Spinal cord (tissue), 10 donors: ENCODE measurements around the gene B3GNT7. TPM values are rescaled to one million over a fixed set of nuclear protein-coding genes. Genes with fewer than 3 reads are reported as not detected.
A peak's percentile ranks its signal among the peaks of the same experiment; 100 is the strongest.
"Not testable (repeated sequence)": the region's sequence is repeated elsewhere in the genome, so short reads cannot be mapped to it uniquely, and the experiment has no call there.

Source experiments
- DNase-seq, 6 donors: peaks; one replicate each; pipeline versions ENCODE4 v3.0.0 to v3.0.0-alpha.2; 2013 to 2015; ENCODE audit warnings: low spot score in 6 of 6, low read depth in 4 of 6
- H3K27ac ChIP-seq: one replicate; pipeline ENCODE4 v1.5.1; 2013; ENCODE audit warnings: low read depth, low read length, control low read depth
- H3K27me3 ChIP-seq: one replicate; pipeline ENCODE4 v1.6.1; 2013; ENCODE audit warnings: low read length; ENCODE audit not compliant: control insufficient read depth, insufficient read depth
- H3K36me3 ChIP-seq: one replicate; pipeline ENCODE4 v1.6.1; 2013; ENCODE audit warnings: low read length; ENCODE audit not compliant: control insufficient read depth, insufficient read depth
- H3K4me1 ChIP-seq: one replicate; pipeline ENCODE4 v1.6.1; 2013; ENCODE audit warnings: low read length; ENCODE audit not compliant: control insufficient read depth, insufficient read depth
- H3K4me3 ChIP-seq: one replicate; pipeline ENCODE4 v1.5.1; 2013; ENCODE audit warnings: low read depth, low read length, control low read depth
- H3K9me3 ChIP-seq: one replicate; pipeline ENCODE4 v1.6.1; 2013; ENCODE audit warnings: low read length; ENCODE audit not compliant: control insufficient read depth, insufficient read depth
- WGBS: methylation state at CpG from one replicate; pipeline ENCODE4 v1.1.5; 2013; ENCODE audit warnings: missing lambda C conversion rate; ENCODE audit not compliant: insufficient coverage; 5-methylcytosine and 5-hydroxymethylcytosine counted together
- long read RNA-seq, 4 donors: transcript quantifications; one replicate each; lab custom pipeline, GENCODE V29; 2026
- polyA plus RNA-seq, 2 donors: library from polyadenylated mRNA; unstranded; fragments of 120-200 nt; gene quantifications; one replicate each; pipeline ENCODE4 v1.2.1, GENCODE V29; 2013; ENCODE audit not compliant: insufficient read length in 2 of 2
- total RNA-seq, 2 donors: library from RNA; depleted of rRNA in 1 of 2; stranded (reverse); fragments of 120-200 nt in 1 of 2; fragments of >200 nt in 1 of 2; gene quantifications; one replicate each; pipeline versions ENCODE4 v1.2.3 to v1.2.4, GENCODE V29; 2013 to 2014
- donor health status: healthy.

Gene B3GNT7
- total RNA-seq (1 to 10 TPM; 5.2 to 5.9 TPM), polyA plus RNA-seq (10 to 100 TPM; 12.4 to 13.1 TPM)
- long read RNA-seq, donor 1, partial matches to known transcripts: 0 of 3 reads
- long read RNA-seq, donor 1, other reads (novel, unspliced or antisense): 0 of 3 reads
- long read RNA-seq, donor 2, partial matches to known transcripts: 0 of 2 reads
- long read RNA-seq, donor 2, other reads (novel, unspliced or antisense): 0 of 2 reads
- long read RNA-seq, donor 3, transcript B3GNT7-201 (2 exons, 3,706 nt): major isoform, 5 of 5 reads
- long read RNA-seq, donor 3, partial matches to known transcripts: 0 of 5 reads
- long read RNA-seq, donor 3, other reads (novel, unspliced or antisense): 0 of 5 reads
- long read RNA-seq, donor 4, partial matches to known transcripts: 0 of 1 reads
- long read RNA-seq, donor 4, other reads (novel, unspliced or antisense): 0 of 1 reads

DNA sequence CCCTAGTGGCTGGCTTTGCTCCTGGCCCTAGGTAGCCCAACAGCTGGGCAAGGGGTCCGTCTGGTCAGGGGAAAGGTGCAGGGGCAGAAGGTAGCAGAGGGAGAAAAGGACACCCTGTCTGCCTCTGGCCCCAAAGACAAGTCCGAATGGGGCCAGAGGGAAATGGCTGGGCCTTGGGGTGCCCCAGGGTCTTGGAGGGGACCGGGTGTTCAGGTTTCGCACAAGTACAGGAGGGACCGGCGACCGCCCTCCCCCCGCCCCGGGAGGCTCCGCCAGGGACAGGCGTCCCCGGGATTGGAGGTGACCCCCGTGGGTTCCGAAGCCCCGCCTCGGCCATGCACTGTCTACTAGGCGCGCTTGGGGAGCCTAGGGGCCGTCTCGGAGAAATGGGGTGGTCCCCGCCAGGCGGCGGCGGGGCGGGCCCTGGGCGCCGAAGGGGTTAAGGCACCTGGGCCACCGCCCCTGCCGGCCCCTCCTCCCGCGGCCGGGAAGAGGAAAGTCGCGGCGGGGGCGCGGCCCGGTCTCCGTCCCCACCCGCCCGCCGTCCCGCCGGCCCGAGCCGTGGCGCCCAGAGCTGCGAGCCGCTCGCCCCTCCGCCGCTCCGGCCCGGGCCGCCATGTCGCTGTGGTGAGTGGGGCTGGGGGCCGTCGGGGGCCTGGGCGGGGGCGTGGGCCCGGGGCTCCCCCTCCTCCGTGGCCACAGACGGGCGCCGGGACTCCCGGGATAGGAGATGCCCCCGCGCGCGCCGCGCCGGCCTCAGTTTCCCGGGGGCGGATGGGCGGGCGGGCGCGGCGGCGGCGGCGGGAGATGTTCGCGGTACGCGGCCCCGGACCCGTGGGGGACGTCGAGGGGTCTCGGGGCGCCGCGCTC is at the start of gene B3GNT7:
Gene B3GNT7 (plus strand): TSS at position 523 of the 870 bp plus-strand sequence. CDS start 94 bp downstream, at position 617.
- DNase-seq: no peak
- H3K4me3 ChIP-seq: peak within 1 kb of the TSS; percentile 21
- peaks cover 60% of the 10 kb centered on the region for H3K4me1 ChIP-seq
- no peak within 1 kb of the TSS for H3K27ac ChIP-seq
- peaks cover 27% of the 10 kb centered on the region for H3K27me3 ChIP-seq
- 3% methylated on average over 87 of the region's 95 CpGs for WGBS
- peaks cover 28% of the 10 kb centered on the region for H3K36me3 ChIP-seq
- H3K9me3 ChIP-seq: no peaks in the 10 kb centered on the region

DNA sequence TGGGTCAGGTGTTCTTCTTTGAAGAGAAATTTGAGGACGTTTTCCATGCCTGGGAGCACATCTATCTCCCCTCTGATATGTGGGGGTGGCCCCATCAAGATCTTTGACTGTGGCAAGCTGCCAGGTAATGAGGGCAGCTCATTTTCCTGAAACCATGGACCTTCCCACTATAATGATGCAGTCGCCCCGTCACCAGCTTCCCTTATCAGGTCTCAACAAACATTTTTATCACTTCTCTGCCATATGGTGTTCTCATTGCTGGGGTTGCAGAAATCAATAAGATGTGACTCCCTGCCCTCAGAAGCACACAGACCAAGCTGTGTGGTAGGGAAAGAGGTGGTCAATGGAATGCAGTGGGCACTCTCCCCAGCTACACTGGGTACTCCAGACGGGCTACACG is 48.4 kb upstream of the B3GNT7 start:
- Histone ChIP-seq H3K9me3 (no peaks in the 10 kb centered on the region), H3K36me3 (peaks cover 4% of the 10 kb centered on the region), H3K4me3 (no peak overlapping the region), H3K27me3 (no peaks in the 10 kb centered on the region), H3K4me1 (peaks cover 5% of the 10 kb centered on the region), H3K27ac (no peak overlapping the region)
- no peak for DNase-seq
- 80% methylated on average over 1 of the region's 5 CpGs for WGBS

DNA sequence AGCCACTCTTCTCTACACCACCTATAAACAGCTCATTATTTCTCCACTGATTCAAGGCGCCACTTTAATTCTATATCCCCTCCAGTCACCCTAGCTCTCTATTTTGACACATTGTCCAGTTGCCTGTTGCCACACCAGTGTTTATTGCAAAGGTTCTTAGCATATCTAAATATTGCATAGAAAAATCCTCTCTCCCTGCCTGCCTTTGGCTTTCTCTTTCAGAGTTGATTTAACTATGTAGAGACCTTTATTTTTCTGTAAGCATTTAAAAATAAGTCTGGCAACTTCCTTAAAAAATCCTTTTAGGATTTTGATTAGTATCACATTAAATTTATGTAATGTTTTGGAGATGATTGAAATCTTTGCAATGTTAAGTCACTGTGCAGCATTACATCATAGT is 47.9 kb upstream of the B3GNT7 start:
- Histone ChIP-seq H3K27ac (no peak overlapping the region), H3K4me3 (no peak overlapping the region), H3K36me3 (peaks cover 4% of the 10 kb centered on the region), H3K4me1 (no peaks in the 10 kb centered on the region), H3K27me3 (no peaks in the 10 kb centered on the region), H3K9me3 (no peaks in the 10 kb centered on the region)
- no peak for DNase-seq
- WGBS: 100% methylated on average over 1 of the region's 1 CpG

GRCh38 chr2:231348173-231348572 is 47.3 kb upstream of the B3GNT7 start:
- H3K27ac ChIP-seq: no peak overlapping the region

GRCh38 chr2:231348704-231349373 is 46.7 kb upstream of the B3GNT7 start:
- Histone ChIP-seq H3K27me3 (no peaks in the 10 kb centered on the region), H3K27ac (no peak overlapping the region), H3K9me3 (no peaks in the 10 kb centered on the region), H3K4me1 (no peaks in the 10 kb centered on the region), H3K4me3 (no peak overlapping the region), H3K36me3 (peaks cover 4% of the 10 kb centered on the region)
- WGBS: 71% methylated on average over 2 of the region's 5 CpGs
- peak in 1 of 6 donors; percentile 13 for DNase-seq

More at GRCh38 chr2:231348173-231348572, 47.3 kb upstream of the B3GNT7 start:
- Histone ChIP-seq H3K4me3 (no peak overlapping the region), H3K36me3 (peaks cover 4% of the 10 kb centered on the region), H3K9me3 (no peaks in the 10 kb centered on the region), H3K4me1 (no peaks in the 10 kb centered on the region), H3K27me3 (no peaks in the 10 kb centered on the region)
- no peak for DNase-seq
- no CpG with 5 or more reads among the region's 2 CpGs for WGBS

- 85% methylated on average over 2 of the region's 10 CpGs for WGBS
- not testable (repeated sequence) for H3K9me3 ChIP-seq, H3K4me1 ChIP-seq, H3K4me3 ChIP-seq, H3K27me3 ChIP-seq, DNase-seq, H3K36me3 ChIP-seq, H3K27ac ChIP-seq
Measured at GRCh38 chr2:231349374-231349735, 46.2 kb upstream of the B3GNT7 start.

DNA sequence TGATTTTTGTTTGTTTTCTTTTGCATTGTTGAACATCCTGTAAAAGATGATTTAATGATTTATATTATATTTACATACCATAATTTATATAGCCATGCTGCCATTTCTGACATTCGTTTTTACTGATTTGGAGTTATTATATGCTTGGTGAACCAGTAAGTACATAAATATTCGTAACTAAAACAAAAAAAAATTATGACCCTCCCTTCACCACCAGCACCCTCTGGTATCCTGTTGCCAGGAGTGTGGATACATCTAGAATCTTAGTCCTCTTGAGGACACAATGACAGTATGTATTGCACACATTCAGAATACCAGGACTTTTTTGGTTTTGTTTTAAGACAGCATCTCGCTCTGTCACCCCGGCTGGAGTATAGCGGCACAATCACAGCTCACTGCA is 43.9 kb upstream of the B3GNT7 start:
- 100% methylated on average over 3 of the region's 5 CpGs for WGBS
- Histone ChIP-seq H3K4me3 (no peak overlapping the region), H3K27ac (no peak overlapping the region), H3K36me3 (peaks cover 5% of the 10 kb centered on the region), H3K9me3 (no peaks in the 10 kb centered on the region), H3K4me1 (peaks cover 9% of the 10 kb centered on the region), H3K27me3 (no peaks in the 10 kb centered on the region)
- no peak for DNase-seq

GRCh38 chr2:231353469-231353868 is 42.0 kb upstream of the B3GNT7 start:
- H3K27ac ChIP-seq: no peak overlapping the region
- no peak overlapping the region for H3K4me3 ChIP-seq
- H3K27me3 ChIP-seq: no peaks in the 10 kb centered on the region
- no peak for DNase-seq
- 100% methylated on average over 1 of the region's 6 CpGs for WGBS
- peaks cover 17% of the 10 kb centered on the region for H3K36me3 ChIP-seq
- H3K4me1 ChIP-seq: peaks cover 9% of the 10 kb centered on the region
- no peaks in the 10 kb centered on the region for H3K9me3 ChIP-seq
